Activated CD8-positive, alpha-beta T cell treated with anti-CD3 and anti-CD28 coated beads for 36 hours (primary cell): ENCODE measurements around the gene DIAPH2. TPM values are rescaled to one million over a fixed set of nuclear protein-coding genes. Genes with fewer than 3 reads are reported as not detected.

Experiments used
- ATAC-seq: fragments of 200-7000 bp; cut with Tn5 transposase; one replicate; pipeline ENCODE4 v1.10.0; 2021; ENCODE audit warnings: mild to moderate bottlenecking, moderate library complexity
- CTCF ChIA-PET: fragments of 350-600 bp; sonication (Branson Sonifier 250); formaldehyde crosslinking; loops from one replicate; lab custom pipeline; 2021; ENCODE audit warnings: antibody characterized with exemption; lab: Charles Lee
- POLR2A ChIA-PET: fragments of 350-600 bp; sonication (Branson Sonifier 250); formaldehyde crosslinking; loops from one replicate; lab custom pipeline; 2021; ENCODE audit warnings: antibody characterized with exemption; lab: Charles Lee
- DNase-seq: peaks from one replicate; pipeline ENCODE4 v3.0.0-alpha.2; 2020
- H3K27ac Mint-ChIP-seq: one replicate; pipeline ENCODE4 v1.8.0; 2021; ENCODE audit warnings: mild to moderate bottlenecking, mixed read lengths
- H3K27me3 Mint-ChIP-seq: one replicate; pipeline ENCODE4 v1.8.0; 2021; ENCODE audit warnings: mixed read lengths
- H3K36me3 Mint-ChIP-seq: one replicate; pipeline ENCODE4 v1.8.0; 2021; ENCODE audit warnings: low read depth, mixed read lengths
- H3K4me1 Mint-ChIP-seq: one replicate; pipeline ENCODE4 v1.8.0; 2021; ENCODE audit warnings: low read depth, mixed read lengths
- H3K4me3 Mint-ChIP-seq: one replicate; pipeline ENCODE4 v1.8.0; 2021; ENCODE audit warnings: mild to moderate bottlenecking, moderate library complexity, mixed read lengths
- H3K9me3 Mint-ChIP-seq: one replicate; pipeline ENCODE4 v1.8.0; 2021; ENCODE audit warnings: mixed read lengths
- intact Hi-C: fragments of 100-400 bp; cut with micrococcal nuclease; formaldehyde crosslinking; loops from one replicate; pipeline ENCODE4 v1.10.0; 2022
- total RNA-seq, 2 experiments: library from RNA; stranded (reverse); gene quantifications; one replicate each; pipeline ENCODE4 v1.2.3, GENCODE V29; 2021
- TF ChIP-seq, protein P1 (sequence below): fragments of 200-600 bp; IDR thresholded peaks from one replicate; pipeline ENCODE4 v1.8.0; 2022; ENCODE audit warnings: antibody characterized with exemption, mild to moderate bottlenecking

Gene DIAPH2
- total RNA-seq, 2 experiments from 2014 or later: 8.1 to 8.5 TPM

DNA sequence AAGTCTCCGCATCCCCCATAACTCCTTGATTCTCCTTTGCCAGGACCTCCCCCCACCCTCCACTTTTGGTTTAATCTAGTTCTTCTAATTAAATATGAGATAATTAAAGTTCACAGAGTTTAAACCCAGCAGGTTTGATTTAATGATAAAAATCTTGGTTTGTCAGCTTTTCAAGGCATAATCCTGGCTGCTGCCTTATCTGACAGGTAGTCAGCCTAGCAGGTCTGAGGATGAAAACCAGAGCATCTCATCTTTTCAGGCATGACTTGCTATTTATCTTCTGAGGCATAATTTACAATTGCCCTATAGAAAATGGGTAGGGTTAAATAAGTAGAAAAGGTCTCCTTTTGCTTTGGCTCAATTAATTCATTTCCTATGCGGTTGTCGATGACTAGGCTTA is 790.3 kb downstream of the DIAPH2 start:
- no peak for ATAC-seq
- Mint-ChIP-seq H3K27ac (no peak overlapping the region), H3K27me3 (no peaks in the 10 kb centered on the region), H3K4me3 (no peak overlapping the region), H3K4me1 (peaks cover 2% of the 10 kb centered on the region), H3K9me3 (no peaks in the 10 kb centered on the region), H3K36me3 (no peaks in the 10 kb centered on the region)
- TF ChIP-seq, protein P1, sequence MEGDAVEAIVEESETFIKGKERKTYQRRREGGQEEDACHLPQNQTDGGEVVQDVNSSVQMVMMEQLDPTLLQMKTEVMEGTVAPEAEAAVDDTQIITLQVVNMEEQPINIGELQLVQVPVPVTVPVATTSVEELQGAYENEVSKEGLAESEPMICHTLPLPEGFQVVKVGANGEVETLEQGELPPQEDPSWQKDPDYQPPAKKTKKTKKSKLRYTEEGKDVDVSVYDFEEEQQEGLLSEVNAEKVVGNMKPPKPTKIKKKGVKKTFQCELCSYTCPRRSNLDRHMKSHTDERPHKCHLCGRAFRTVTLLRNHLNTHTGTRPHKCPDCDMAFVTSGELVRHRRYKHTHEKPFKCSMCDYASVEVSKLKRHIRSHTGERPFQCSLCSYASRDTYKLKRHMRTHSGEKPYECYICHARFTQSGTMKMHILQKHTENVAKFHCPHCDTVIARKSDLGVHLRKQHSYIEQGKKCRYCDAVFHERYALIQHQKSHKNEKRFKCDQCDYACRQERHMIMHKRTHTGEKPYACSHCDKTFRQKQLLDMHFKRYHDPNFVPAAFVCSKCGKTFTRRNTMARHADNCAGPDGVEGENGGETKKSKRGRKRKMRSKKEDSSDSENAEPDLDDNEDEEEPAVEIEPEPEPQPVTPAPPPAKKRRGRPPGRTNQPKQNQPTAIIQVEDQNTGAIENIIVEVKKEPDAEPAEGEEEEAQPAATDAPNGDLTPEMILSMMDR: no peak
- POLR2A ChIA-PET: no interaction called here
- intact Hi-C loops: no loop called here
- CTCF ChIA-PET: no interaction called here
- no peak for DNase-seq

DNA sequence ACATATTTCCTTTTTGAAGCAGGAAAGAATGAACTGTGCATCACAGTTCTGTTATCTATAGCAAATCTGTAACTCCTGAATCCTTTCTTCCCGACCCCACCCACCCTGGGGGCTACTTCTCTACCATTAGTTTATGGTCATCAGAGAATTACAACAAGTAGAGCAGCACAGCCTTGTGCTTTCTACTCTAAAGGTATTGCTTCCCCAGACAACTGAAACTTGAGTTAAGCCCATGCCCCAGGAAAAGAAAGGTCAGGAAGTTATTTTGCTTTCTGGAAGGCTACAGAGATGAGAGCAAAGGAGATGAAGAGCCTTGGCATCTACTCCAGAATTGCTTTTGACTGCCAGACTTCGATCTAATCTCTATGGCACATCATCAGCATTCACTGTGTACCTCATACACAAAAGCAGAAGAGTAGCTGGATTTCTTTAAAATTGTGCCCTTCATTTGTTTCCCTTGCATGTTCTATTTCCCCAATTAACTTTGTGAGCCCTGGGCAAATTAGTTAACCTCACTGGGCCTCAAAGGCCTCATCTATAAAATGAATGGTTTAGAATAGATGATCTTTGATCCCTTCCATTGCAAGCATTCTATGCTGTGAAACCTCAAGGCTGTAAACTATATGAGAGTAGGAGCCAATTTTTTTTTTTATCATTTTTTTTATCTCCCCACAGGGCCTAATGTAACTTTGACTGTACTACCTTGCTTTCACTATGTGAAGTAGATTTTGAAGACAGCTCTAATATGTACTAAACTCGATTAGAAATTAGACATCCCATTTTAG is 794.7 kb downstream of the DIAPH2 start:
- H3K9me3 Mint-ChIP-seq: no peaks in the 10 kb centered on the region
- intact Hi-C loops: no loop called here
- ATAC-seq (no peak), DNase-seq (no peak)
- POLR2A ChIA-PET: no interaction called here
- H3K36me3 Mint-ChIP-seq: no peaks in the 10 kb centered on the region
- CTCF ChIA-PET: no interaction called here
- TF ChIP-seq, protein P1: no peak
- no peaks in the 10 kb centered on the region for H3K4me1 Mint-ChIP-seq
- no peak overlapping the region for H3K4me3 Mint-ChIP-seq
- H3K27ac Mint-ChIP-seq: no peak overlapping the region
- H3K27me3 Mint-ChIP-seq: no peaks in the 10 kb centered on the region

DNA sequence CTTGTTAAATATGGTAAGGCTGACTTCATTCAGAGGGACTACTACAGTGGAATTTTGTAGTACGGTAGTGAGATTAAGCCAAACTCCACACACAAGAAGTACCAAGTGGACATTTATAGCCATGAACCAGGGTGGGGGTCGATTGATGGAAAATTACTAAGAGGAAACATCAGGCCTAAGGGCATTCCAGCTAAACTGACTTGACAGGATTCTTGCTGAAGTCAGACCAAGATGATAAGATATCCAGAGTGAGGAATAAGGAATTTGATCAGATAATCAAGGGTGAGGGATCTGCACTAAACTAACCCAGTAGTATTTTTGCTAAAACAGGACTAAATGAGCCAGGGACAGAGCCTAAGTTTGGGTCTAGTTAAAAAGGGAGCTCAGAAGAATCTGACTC is 796.6 kb downstream of the DIAPH2 start:
- no peaks in the 10 kb centered on the region for H3K4me1 Mint-ChIP-seq
- H3K9me3 Mint-ChIP-seq: no peaks in the 10 kb centered on the region
- TF ChIP-seq, protein P1: no peak
- H3K36me3 Mint-ChIP-seq: no peaks in the 10 kb centered on the region
- no peaks in the 10 kb centered on the region for H3K27me3 Mint-ChIP-seq
- CTCF ChIA-PET: no interaction called here
- no peak overlapping the region for H3K4me3 Mint-ChIP-seq
- H3K27ac Mint-ChIP-seq: no peak overlapping the region
- intact Hi-C loops: no loop called here
- DNase-seq (no peak), ATAC-seq (no peak)
- POLR2A ChIA-PET: no interaction called here

DNA sequence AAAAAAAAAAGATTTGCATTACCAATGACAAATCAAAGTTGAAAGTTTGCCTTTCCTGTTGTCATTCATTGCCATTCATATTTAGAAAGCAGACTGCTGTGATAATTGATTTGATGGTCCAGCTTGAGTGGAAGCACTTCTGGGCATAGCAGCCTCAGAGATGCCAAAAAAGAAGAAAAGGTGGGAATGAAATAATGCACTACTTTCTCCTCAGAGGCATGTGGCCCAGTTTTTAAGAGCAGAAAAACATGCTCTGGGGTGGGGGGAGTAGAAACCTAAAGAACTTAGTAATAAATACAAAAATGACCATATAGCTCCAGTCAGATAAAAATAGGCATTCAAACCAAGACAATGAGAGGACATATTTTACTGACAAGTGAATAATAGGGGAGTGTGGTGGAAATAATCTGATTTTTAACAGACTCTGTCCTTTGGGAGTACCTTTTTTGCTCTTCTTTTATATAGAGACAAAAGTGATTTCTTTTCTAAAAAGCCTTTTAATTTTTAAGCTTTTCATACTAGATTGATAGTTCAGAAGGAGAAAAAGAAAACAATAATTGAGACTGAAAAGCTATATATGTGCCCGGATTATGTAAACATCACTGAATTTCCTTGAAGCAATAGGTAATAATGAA is 798.1 kb downstream of the DIAPH2 start:
- ChIA-PET POLR2A (no interaction called here), CTCF (interaction anchor here (0.6 kb wide), 1 partner anchor 175 kb away, joined by 3 read pairs; no protein-coding TSS in a partner anchor)
- H3K27ac Mint-ChIP-seq: no peak overlapping the region
- ATAC-seq: no peak
- intact Hi-C loops: no loop called here
- no peaks in the 10 kb centered on the region for H3K27me3 Mint-ChIP-seq
- no peaks in the 10 kb centered on the region for H3K36me3 Mint-ChIP-seq
- no peaks in the 10 kb centered on the region for H3K4me1 Mint-ChIP-seq
- H3K9me3 Mint-ChIP-seq: no peaks in the 10 kb centered on the region
- no peak overlapping the region for H3K4me3 Mint-ChIP-seq
- TF ChIP-seq, protein P1: no peak
- DNase-seq: no peak

DNA sequence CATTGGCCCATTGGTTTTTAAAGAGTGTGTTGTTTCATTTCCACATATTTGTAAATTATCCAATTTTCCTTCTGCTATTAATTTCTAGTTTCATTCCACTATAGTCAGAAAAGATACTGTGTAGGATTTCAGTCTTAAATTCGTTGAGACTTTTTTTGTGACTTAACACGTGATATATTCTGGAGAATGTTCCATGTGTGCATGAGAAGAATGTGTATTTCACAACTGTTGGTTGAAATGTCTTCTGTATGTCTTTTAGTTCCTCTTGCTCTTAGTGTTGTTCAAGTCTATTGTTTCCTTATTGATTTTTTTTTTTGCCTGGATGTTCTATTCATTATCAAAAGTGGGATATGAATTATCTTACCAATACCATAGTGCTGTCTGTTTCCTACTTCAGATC is 806.0 kb downstream of the DIAPH2 start:
- H3K4me3 Mint-ChIP-seq: no peak overlapping the region
- TF ChIP-seq, protein P1: no peak
- peaks cover 3% of the 10 kb centered on the region for H3K9me3 Mint-ChIP-seq
- CTCF ChIA-PET: no interaction called here
- DNase-seq (no peak), ATAC-seq (no peak)
- intact Hi-C loops: no loop called here
- H3K27me3 Mint-ChIP-seq: no peaks in the 10 kb centered on the region
- no peak overlapping the region for H3K27ac Mint-ChIP-seq
- no peaks in the 10 kb centered on the region for H3K36me3 Mint-ChIP-seq
- POLR2A ChIA-PET: no interaction called here
- H3K4me1 Mint-ChIP-seq: peaks cover 11% of the 10 kb centered on the region
